HG03520 (cell line): ENCODE results near the gene APPL1.
"Not testable (repeated sequence)": the region's sequence is repeated elsewhere in the genome, so short reads cannot be mapped to it uniquely, and the experiment has no call there.

Experiments used
- ATAC-seq: cut with Tn5 transposase; IDR thresholded peaks from one replicate; pipeline ENCODE4 v1.9.1; 2021; ENCODE audit warnings: mild to moderate bottlenecking, moderate library complexity; ENCODE audit not compliant: unreplicated experiment

Gene APPL1

DNA sequence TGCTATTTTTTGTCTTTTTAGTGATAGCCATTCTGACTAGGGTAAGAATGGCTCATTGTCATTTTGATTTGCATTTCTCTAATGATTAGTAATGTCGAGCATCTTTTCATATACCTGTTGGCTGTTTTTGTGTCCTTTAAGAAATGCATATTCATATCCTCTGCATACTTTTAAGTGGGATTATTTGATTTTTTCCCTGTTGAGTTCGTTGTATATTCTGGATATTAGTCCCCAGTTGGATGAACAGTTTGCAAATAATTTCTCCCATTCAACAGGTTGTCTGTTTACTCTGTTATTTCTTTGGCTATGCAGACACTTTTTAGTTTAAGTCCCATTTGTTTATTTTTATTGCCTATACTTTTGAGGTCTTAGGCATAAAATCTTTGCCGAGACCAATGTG lies 34.4 kb downstream of the APPL1 start:
- no peak for ATAC-seq

DNA sequence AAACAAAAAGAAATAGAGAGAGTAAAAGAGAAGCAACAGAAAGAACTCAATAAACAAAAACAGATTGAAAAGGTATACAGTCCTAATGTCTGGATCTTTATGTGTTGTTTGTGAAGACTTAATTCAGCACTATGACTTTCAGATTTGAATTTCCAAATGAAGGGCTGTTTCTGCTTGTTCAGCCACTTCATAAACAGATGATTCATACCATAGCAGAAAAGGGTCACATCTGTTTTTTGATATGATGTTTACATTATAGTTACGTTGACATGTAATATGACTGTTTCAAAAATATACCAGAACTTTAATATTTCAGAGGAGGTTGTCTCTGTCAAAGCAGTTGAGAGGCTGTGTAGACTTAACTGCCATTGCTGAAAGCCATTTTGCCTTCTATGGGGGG lies 40.9 kb downstream of the APPL1 start:
- ATAC-seq = no peak

DNA sequence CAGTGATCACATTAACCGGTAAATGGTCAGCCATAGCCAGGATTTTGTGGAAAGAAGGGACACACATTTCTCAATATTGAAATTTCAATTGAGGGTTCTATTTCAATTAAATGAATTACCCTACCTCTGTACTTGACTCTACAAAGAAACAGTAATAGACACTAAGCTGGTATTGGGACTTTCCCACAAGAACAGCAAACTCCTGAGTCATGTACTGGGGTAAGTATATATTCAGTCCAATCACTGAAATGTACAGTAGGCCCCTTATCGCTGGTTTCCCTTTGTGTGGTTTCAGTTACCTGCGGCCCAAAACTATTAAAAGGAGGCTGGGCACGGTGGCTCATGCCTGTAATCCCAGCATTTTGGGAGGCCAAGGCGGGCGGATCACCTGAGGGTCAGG lies 47.3 kb downstream of the APPL1 start:
- no peak for ATAC-seq

DNA sequence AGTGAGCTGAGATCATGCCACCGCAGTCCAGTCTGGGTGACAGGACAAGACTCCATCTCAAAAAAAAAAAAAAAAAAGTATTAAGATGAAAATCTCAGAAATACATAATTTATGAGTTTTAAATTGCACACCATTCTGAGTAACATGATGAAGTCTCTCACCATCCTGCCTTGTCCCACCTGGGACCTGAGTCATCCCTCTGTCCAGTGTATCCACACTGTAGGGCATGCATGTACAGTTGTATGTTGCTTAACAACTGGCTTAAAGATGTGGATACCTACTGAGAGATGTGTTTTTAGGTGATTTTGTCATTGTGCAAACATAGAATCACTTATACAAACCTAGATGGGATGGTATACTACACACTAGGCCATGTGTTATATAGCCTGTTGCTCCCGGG lies 47.9 kb downstream of the APPL1 start:
- no peak for ATAC-seq

DNA sequence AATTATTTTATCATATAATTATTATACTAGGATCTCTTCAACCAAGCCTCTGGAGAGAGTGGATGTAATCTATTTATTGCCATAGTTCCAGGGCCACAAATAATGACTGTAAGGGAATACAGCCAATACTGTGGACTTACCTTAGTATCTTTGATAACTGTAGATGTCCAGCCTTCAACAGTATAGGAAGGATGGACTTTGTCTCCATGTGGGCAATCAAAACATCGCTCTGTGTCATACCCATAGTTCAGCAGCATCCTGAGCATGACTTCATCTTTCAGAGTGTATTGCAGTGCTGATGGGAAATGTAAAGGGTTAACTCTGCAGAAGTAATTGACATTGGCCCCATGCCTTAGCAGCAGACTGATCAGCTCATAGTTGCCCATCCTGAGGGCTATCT lies 50.7 kb downstream of the APPL1 start:
- no peak for ATAC-seq

DNA sequence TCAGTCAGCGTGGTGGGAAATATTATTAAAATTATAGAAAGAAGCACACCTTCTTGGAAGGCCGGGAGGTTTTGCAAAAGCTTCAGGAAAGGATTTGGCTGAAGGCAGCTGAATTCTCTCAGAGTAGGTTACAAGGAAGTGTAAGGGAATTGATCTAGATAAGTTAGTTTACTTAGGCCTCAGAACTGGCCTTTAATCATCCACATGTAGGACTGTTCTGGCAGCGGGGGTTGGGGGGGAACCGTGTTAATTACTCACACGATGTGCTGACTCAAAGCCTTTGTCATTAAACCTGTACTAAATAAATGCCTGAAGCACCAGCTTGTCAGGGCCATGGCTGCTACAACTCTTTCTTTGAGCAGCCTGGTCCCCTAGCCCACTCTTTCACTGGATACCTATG lies 52.2 kb downstream of the APPL1 start:
- no peak for ATAC-seq

DNA sequence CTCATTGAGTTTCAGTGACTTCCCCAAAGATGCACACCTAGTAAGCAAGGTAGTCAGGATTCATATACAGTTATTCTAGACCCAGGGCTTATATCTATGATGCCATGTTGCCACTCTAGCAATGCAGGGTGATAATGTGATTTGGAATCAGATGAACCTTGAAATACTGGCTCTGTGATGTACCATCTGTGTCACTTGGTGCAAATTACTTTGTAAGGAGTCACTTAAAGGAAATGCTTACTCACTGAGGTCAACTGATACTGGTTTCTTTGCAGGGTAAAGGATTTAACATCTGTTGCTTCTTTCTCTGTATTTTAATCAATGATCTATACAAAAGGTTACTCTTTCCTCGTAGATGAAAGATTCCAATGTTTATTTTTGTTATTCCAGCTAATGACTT lies 54.2 kb downstream of the APPL1 start:
- no peak for ATAC-seq

DNA sequence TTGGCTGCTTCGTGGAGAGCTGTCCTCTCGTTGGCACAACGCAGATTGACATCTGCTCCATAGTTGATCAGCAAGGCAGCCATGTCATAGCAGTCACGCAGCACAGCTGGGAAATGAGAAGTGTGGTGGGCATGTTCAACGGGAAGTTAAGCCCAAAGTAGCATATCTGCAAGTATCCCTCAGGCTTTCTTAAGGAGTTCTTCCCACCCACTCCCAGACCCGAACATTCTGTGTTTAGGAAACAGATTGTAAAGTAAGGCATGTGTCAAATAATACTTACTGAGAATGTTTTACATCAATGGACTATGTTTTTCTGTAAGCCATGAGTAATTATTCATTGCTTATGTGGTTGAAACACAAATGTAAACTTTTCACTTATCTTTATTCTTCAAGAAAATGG lies 55.8 kb downstream of the APPL1 start:
- no peak for ATAC-seq

DNA sequence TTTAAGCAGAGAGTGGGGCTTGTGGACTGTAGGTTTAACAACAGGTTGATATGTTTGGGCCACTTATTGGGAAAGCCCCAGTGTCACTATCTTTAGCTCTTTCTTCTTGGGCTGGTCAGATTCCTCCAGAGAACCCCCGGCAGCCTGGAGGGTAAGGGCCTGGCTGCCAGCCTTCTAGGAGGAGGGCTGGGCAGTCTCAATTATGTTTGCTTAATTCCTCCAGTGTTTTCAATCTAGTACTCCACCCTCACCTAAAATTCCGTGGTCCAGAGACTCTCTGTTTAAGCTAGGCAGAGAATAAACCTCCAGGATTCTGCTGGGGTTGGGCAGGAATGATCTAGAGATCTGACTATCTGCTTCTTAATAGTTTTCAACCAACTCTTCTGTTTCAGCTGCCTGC lies 59.7 kb downstream of the APPL1 start:
- no peak for ATAC-seq

DNA sequence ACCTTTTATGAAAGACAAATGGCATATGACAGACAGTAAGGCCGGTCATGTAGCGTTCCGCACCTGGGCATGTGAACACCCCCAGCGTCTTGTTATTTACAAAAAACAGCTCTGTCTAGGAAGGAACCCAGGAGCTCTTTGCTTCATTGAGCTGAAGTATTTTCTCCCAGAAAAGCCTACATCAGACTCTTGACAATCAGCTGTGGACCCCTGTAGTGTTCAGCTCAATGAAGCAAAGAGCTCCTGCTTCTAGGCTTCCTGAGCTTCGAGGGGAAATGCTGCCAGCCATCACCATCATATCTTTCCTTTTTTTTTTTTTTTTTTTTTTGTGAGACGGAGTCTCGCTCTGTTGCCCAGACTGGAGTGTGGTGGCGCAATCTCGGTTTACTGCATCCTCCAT lies 60.9 kb downstream of the APPL1 start:
- no peak for ATAC-seq

DNA sequence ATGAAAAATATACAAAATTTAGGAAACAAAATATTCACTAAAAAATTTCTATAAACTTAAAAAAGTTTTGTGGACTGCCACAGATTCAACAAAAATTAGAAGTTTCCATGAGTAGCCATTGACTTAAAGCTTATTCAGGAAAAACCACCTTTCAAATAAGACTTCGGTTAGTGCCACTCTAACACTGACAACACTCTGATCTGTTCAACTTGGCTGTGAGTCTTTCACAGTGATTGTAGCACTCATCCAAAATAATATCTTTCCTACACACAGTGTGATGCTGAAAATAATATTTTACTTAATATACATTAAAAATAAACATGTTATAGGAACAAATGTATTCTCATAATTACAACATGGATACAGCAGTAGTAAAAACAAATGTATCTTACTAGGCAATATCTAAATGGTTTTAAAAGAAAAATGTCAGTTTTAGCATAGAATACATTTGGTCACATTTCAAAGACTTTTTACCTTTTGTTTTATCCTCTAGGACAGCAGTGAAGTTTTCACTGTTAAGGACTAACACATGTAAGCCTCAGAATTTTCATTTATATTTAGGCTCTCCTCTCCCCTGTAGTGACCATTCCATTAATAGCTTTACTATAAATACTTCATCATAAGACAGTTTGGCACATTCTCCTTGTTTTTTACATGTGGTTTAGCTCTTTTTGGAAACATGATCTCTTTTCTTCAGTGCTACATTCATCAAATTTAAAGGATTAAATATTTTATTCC lies 64.8 kb downstream of the APPL1 start, which contains the start of gene ASB14:
TSS of gene ASB14 (minus strand) at position 527 of the 738 bp plus-strand sequence. CDS start 652 bp downstream, outside the sequence.
- ATAC-seq = no peak

DNA sequence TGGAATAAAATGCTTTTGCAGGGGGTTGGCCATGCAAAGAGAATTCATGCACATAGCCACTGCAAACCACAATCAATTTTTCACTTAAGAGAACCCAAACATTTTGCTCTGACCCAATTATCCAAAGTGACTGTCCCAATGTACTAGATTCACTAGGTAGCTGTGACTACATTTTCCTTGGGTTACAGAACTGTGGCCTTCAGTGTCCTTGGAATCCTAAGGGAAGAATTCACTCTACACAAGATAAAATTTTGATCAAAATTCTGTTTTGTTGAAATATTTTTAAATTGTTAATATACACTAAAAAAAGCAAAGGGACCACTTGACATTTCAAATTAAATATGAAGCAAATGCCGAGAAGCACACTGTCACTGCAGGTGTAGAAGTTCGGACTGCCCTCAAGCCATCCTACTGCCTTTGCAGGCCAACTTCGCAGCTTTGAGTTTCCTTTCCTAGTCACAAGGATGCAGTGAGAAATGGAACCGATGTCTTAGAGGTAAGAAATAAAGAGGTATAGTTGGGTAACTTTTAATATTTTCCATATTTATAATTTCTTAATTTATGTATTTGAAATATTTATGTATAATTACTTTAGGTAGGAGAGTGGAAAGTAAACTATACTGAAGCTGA lies 65.5 kb downstream of the APPL1 start:
- no peak for ATAC-seq

DNA sequence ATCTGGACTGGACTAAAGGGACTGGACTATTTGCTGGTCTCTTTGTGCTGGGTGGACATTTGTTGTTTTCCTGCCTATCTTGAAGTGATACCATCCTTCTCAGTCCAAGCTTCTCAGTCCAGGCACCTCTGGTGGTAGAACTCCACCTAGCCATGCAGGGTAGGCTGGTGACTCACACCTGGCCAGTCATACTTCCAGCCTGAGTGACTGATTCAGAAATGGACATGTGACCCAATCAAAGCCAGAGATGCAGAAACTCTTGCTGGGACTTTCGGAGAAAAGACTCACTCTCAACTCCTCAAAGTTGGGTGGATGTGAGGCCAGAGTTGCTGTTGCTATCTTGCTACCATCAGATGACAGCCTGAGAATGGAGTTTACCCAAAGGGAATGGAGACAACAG lies 70.5 kb downstream of the APPL1 start:
- no peak for ATAC-seq

DNA sequence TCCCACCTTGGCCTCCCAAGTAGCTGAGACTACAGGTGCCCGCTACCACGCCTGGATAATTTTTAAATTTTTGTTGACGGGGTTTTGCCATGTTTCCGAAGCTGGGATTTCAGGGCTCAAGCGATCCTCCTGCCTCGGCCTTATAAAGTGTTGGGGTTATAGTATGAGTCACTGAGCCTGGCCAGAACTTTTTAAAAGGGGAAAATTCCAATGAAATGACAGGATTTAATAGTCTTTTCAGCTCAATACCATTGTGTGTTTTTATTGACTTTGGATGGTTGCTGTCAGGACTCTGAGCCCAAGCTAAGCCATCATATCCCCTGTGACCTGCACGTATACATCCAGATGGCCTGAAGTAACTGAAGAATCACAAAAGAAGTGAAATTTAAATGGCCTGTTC lies 76.0 kb downstream of the APPL1 start:
- not testable (repeated sequence) for ATAC-seq

DNA sequence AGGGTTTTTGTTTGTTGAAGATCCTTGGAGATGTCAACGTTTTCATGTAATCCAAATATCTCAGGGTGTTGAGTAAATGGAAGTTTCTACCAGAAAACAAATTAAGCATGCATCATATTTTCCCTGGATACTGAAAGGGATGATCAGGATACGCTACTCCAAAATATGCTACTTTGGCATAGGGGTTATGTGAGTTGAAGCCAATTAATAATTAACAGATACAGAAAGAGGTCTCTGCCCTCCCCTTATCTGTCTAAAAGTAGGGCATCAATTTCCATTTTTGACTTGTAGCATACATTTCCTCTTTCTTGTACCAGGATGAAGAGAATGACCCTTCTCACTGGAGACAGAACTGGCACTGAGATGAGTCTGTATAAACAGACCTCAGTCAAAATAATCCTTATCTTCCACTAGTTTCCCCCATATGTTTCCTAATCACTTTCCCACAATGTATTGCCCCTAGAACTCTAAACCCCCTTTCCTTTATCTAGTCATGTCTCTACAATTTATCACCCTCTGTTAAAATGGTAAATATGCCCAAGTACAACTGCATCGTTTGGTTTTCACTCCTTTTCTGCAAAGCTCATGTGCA lies 82.3 kb downstream of the APPL1 start:
- no peak for ATAC-seq

DNA sequence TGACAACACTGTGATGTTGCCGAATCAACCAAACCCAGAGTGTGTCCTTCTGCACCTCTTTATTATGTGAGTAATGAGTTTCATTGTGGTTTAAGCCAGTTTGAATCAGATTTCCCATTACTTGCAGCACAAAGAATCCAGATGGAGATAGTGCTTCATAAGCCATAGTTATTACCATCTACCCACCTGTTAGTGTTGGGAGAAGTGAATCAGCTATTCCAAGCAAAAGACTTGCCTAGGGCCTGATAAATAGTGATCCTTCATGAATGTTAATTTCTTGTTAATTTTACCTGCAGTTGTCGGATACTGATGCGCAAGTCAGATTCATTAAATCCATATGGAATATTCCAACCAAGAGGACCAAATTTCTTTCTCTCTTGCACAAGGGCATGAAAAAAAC lies 86.7 kb downstream of the APPL1 start:
- no peak for ATAC-seq
